Loucy (cell line): ENCODE data around the gene MILR1.

ENCODE experiments used
- H2AFZ ChIP-seq: fragments of 200-600 bp; sonication (generic); 2 replicates; pipeline ENCODE4 v1.6.0; 2016; ENCODE audit warnings: antibody characterized with exemption, mild to moderate bottlenecking, low read length, moderate library complexity
- H3F3A ChIP-seq: fragments of 200-600 bp; 2 replicates; pipeline ENCODE4 v1.6.0; 2016; ENCODE audit warnings: antibody characterized with exemption, low read depth, mild to moderate bottlenecking
- H3K27me3 ChIP-seq: fragments of 200-600 bp; sonication (generic); 2 replicates; pipeline ENCODE4 v1.6.1; 2014; ENCODE audit warnings: low read length, mild to moderate bottlenecking; ENCODE audit not compliant: insufficient read depth, poor library complexity, severe bottlenecking
- H3K36me3 ChIP-seq: fragments of 200-600 bp; sonication (generic); 2 replicates; pipeline ENCODE4 v1.6.1; 2016; ENCODE audit warnings: low read length; ENCODE audit not compliant: insufficient read depth
- H3K4me1 ChIP-seq: fragments of 200-600 bp; sonication (generic); 2 replicates; pipeline ENCODE4 v1.5.1; 2014; ENCODE audit warnings: low read length, mild to moderate bottlenecking; ENCODE audit not compliant: insufficient read depth, poor library complexity, severe bottlenecking
- H3K4me2 ChIP-seq: fragments of 200-600 bp; sonication (generic); 2 replicates; pipeline ENCODE4 v1.6.0; 2014; ENCODE audit warnings: antibody characterized with exemption, low read length, low read depth, mild to moderate bottlenecking; ENCODE audit not compliant: poor library complexity, severe bottlenecking
- H3K4me3 ChIP-seq: fragments of 200-600 bp; sonication (generic); 2 replicates; pipeline ENCODE4 v1.5.1; 2014; ENCODE audit warnings: low read length, mild to moderate bottlenecking, mixed read lengths; ENCODE audit not compliant: poor library complexity, severe bottlenecking
- H3K79me2 ChIP-seq: fragments of 200-600 bp; sonication (generic); 2 replicates; pipeline ENCODE4 v1.6.1; 2014; ENCODE audit warnings: low read length; ENCODE audit not compliant: insufficient read depth
- H3K9ac ChIP-seq: fragments of 200-600 bp; sonication (generic); 2 replicates; pipeline ENCODE4 v1.6.0; 2014; ENCODE audit warnings: mild to moderate bottlenecking, low read depth, low read length, moderate library complexity; ENCODE audit not compliant: poor library complexity, severe bottlenecking
- H3K9me2 ChIP-seq: fragments of 200-600 bp; sonication (generic); replicated peaks from 2 replicates; pipeline ENCODE4 v1.6.1; 2016; ENCODE audit warnings: low read depth, low read length, mixed read lengths
- H3K9me3 ChIP-seq: fragments of 200-600 bp; sonication (generic); 2 replicates; pipeline ENCODE4 v1.6.1; 2014; ENCODE audit warnings: mild to moderate bottlenecking, antibody characterized with exemption, low read length, low read depth; ENCODE audit not compliant: insufficient read depth
- H4K20me1 ChIP-seq: fragments of 200-600 bp; sonication (generic); 2 replicates; pipeline ENCODE4 v1.6.0; 2014; ENCODE audit warnings: antibody characterized with exemption, low read length, mild to moderate bottlenecking; ENCODE audit not compliant: insufficient read depth, poor library complexity, severe bottlenecking
- EZH2phosphoT487 ChIP-seq: fragments of 200-600 bp; IDR thresholded peaks from 2 replicates; pipeline ENCODE4 v1.6.1; 2018; ENCODE audit warnings: antibody characterized with exemption, mild to moderate bottlenecking, moderate library complexity, borderline replicate concordance
- TF ChIP-seq, protein P1 (sequence below): fragments of 200-600 bp; sonication (generic); conservative IDR thresholded peaks from 2 replicates; pipeline ENCODE4 v1.5.1; 2014; ENCODE audit warnings: mild to moderate bottlenecking, antibody characterized with exemption, low read length

MILR1 gene

DNA sequence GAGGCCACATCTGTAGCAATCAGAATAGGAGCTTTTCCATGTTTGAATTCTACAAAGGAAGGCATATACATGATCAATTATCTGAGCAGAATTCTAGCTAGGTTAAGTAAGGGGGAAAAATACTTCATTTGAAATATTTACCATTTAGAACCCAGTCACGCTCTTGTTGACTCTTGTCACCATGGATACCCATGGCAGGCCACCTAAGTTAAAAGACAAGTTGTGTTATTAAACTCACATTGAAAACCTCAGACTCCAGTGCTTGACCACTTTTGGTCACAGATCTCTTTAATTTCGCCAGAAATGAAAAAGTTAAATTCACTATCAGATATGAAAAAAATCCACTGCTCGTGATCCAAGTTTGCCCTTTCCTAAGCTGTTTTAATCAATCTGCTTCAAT, 53.1 kb downstream of the MILR1 start:
- Histone ChIP-seq H3K4me3 (peak overlapping the region; percentile 99), H3K36me3 (peaks cover 76% of the 10 kb centered on the region), H3K9me3 (no peaks in the 10 kb centered on the region), H3F3A (peaks cover 42% of the 10 kb centered on the region), H3K9ac (no peak overlapping the region), H3K79me2 (peaks cover 84% of the 10 kb centered on the region), H3K9me2 (no peaks in the 10 kb centered on the region), H3K4me1 (peaks cover 38% of the 10 kb centered on the region), H3K27me3 (peaks cover 8% of the 10 kb centered on the region), H2AFZ (no peak overlapping the region), H3K4me2 (peak overlapping the region; percentile 85), H4K20me1 (peaks cover 87% of the 10 kb centered on the region)
- no peak for TF ChIP-seq EZH2phosphoT487
- TF ChIP-seq, protein P1, sequence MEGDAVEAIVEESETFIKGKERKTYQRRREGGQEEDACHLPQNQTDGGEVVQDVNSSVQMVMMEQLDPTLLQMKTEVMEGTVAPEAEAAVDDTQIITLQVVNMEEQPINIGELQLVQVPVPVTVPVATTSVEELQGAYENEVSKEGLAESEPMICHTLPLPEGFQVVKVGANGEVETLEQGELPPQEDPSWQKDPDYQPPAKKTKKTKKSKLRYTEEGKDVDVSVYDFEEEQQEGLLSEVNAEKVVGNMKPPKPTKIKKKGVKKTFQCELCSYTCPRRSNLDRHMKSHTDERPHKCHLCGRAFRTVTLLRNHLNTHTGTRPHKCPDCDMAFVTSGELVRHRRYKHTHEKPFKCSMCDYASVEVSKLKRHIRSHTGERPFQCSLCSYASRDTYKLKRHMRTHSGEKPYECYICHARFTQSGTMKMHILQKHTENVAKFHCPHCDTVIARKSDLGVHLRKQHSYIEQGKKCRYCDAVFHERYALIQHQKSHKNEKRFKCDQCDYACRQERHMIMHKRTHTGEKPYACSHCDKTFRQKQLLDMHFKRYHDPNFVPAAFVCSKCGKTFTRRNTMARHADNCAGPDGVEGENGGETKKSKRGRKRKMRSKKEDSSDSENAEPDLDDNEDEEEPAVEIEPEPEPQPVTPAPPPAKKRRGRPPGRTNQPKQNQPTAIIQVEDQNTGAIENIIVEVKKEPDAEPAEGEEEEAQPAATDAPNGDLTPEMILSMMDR, result no peak

DNA sequence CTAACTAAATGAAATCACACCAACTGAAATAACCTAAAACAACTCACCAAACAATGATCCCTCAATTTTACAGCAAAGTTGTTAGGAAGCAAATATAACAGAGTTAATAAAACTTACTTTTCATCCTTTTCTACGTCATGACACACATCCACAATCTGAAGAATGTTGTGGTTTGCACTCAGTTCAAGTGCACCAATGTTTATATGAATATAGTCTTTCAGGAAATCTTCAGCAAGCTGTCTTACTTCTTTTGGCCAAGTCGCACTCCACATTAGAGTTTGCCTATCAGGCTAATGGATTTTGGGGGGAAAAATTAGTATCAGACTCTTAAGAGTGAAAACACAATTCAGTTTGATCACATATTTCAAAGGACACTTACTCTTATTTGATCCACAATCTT, 53.9 kb downstream of the MILR1 start:
- peaks cover 87% of the 10 kb centered on the region for H4K20me1 ChIP-seq
- H3K9ac ChIP-seq, result peak overlapping the region; percentile 99
- TF ChIP-seq EZH2phosphoT487, result no peak
- TF ChIP-seq, protein P1, result no peak
- peak overlapping the region; percentile 85 for H3K4me2 ChIP-seq
- no peaks in the 10 kb centered on the region for H3K9me2 ChIP-seq
- peak overlapping the region; percentile 99 for H3K4me3 ChIP-seq
- H3F3A ChIP-seq, result peaks cover 34% of the 10 kb centered on the region; the same call in 1 of the 2 replicates
- H2AFZ ChIP-seq, result no peak overlapping the region
- H3K36me3 ChIP-seq, result peaks cover 76% of the 10 kb centered on the region
- H3K4me1 ChIP-seq, result peaks cover 37% of the 10 kb centered on the region
- peaks cover 92% of the 10 kb centered on the region for H3K79me2 ChIP-seq
- peaks cover 10% of the 10 kb centered on the region for H3K27me3 ChIP-seq
- H3K9me3 ChIP-seq, result no peaks in the 10 kb centered on the region

GRCh38 chr17:64503341-64503740, 54.4 kb downstream of the MILR1 start:
- H3K27me3 ChIP-seq, result peaks cover 10% of the 10 kb centered on the region
- H2AFZ ChIP-seq, result no peak overlapping the region
- no peaks in the 10 kb centered on the region for H3K9me3 ChIP-seq
- peaks cover 87% of the 10 kb centered on the region for H4K20me1 ChIP-seq
- H3K9me2 ChIP-seq, result no peaks in the 10 kb centered on the region
- peak overlapping the region; percentile 99 for H3K4me3 ChIP-seq
- peaks cover 94% of the 10 kb centered on the region for H3K79me2 ChIP-seq
- H3K9ac ChIP-seq, result peak overlapping the region; percentile 99
- H3K4me1 ChIP-seq, result peaks cover 37% of the 10 kb centered on the region
- H3K4me2 ChIP-seq, result peak overlapping the region; percentile 85
- H3K36me3 ChIP-seq, result peaks cover 71% of the 10 kb centered on the region
- H3F3A ChIP-seq, result peaks cover 28% of the 10 kb centered on the region; the same call in 1 of the 2 replicates
- no peak for TF ChIP-seq EZH2phosphoT487
- TF ChIP-seq, protein P1, result no peak
